WTC11 (cell line): ENCODE results near the gene CCR8.

Source experiments
- ATF2 ChIP-seq: sonication (generic); formaldehyde crosslinking; IDR thresholded peaks from 2 replicates; pipeline ENCODE4 v1.8.1; 2022; ENCODE audit warnings: low read depth, missing genetic modification reagents, borderline replicate concordance
- CTCF ChIP-seq: fragments of 200-600 bp; IDR thresholded peaks from 2 replicates; pipeline ENCODE4 v1.8.0; 2022; ENCODE audit warnings: antibody characterized with exemption
- E2F4 ChIP-seq: sonication (generic); formaldehyde crosslinking; IDR thresholded peaks from 2 replicates; pipeline ENCODE4 v1.8.1; 2022; ENCODE audit warnings: low read depth, mild to moderate bottlenecking, moderate library complexity, missing genetic modification reagents, borderline replicate concordance
- ELF4 ChIP-seq: sonication (generic); formaldehyde crosslinking; IDR thresholded peaks from 2 replicates; pipeline ENCODE4 v1.8.1; 2022; ENCODE audit warnings: low read depth, mild to moderate bottlenecking, moderate library complexity, missing genetic modification reagents
- FOXP4 ChIP-seq: sonication (generic); formaldehyde crosslinking; IDR thresholded peaks from 2 replicates; pipeline ENCODE4 v1.8.0; 2022; ENCODE audit warnings: mild to moderate bottlenecking, missing genetic modification reagents
- MLX ChIP-seq: sonication (generic); formaldehyde crosslinking; IDR thresholded peaks from 2 replicates; pipeline ENCODE4 v1.8.1; 2023; ENCODE audit warnings: mild to moderate bottlenecking, missing genetic modification reagents, moderate library complexity
- NR1H2 ChIP-seq: sonication (generic); formaldehyde crosslinking; IDR thresholded peaks from 2 replicates; pipeline ENCODE4 v1.9.0; 2021; ENCODE audit warnings: mild to moderate bottlenecking, moderate library complexity, missing genetic modification reagents
- NR2C2 ChIP-seq: sonication (generic); formaldehyde crosslinking; IDR thresholded peaks from 2 replicates; pipeline ENCODE4 v1.8.0; 2022; ENCODE audit warnings: mild to moderate bottlenecking, missing genetic modification reagents
- USF2 ChIP-seq: sonication (generic); formaldehyde crosslinking; IDR thresholded peaks from 2 replicates; pipeline ENCODE4 v1.8.1; 2023; ENCODE audit warnings: mild to moderate bottlenecking, missing genetic modification reagents, moderate library complexity
- ZNF671 ChIP-seq: fragments of 250-450 bp; sonication (Bioruptor Pico); IDR thresholded peaks from 2 replicates; pipeline ENCODE4 v1.8.0; 2021; ENCODE audit warnings: mild to moderate bottlenecking

GRCh38 chr3:39325236-39325635 is 4.3 kb upstream of the CCR8 start:
- TF ChIP-seq CTCF = no peak
- TF ChIP-seq ATF2 (CRISPR knock-in tag) = no peak
- no peak for TF ChIP-seq ELF4 (CRISPR knock-in tag)
- no peak for TF ChIP-seq E2F4
- TF ChIP-seq ZNF671 (CRISPR knock-in tag) = no peak
- no peak for TF ChIP-seq NR2C2 (CRISPR knock-in tag)
- TF ChIP-seq MLX = no peak
- no peak for TF ChIP-seq USF2 (CRISPR knock-in tag)
- no peak for TF ChIP-seq FOXP4
- no peak for TF ChIP-seq NR1H2 (CRISPR knock-in tag)
